ENCODE data around the gene LMAN2L.

GRCh38 chr2:96663177-96663576 lies 76.7 kb downstream of the LMAN2L start:
- TF ChIP-seq CTCF (IDR thresholded peaks at IDR 0.05; ENCODE audit: borderline replicate concordance, extremely low read depth, low read length, poor library complexity, severe bottlenecking) (no peak), EZH2 (IDR thresholded peaks at IDR 0.05; ENCODE audit: borderline replicate concordance, low read depth, low read length, severe bottlenecking) (no peak)
